ENCODE measurements around the gene UCHL5. TPM values are rescaled to one million over a fixed set of nuclear protein-coding genes. Genes with fewer than 3 reads are reported as not detected.

Gene UCHL5
- total RNA-seq, 1 experiment from 2014 or later = 49.3 TPM

DNA sequence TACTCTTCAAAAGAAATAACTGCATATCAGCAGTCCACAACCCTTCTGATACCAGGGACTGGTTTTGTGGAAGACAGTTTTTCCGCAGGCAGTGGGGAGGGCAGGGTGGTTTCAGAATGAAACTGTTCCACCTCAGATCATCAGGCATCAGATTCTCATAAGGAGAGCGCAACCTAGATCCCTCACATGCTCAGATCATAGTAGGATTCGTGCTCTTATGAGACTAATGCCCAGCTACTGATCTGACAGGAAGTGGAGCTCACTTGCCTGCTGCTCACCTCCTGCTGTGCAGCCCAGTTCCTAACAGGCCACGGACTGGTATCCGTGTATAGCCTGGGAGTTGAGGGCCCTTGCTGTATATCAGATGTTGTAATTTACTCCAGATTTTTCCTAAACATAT, 11.8 kb upstream of the UCHL5 start:
- H3K4me3 ChIP-seq = no peak overlapping the region
- ChIA-PET POLR2A (ENCODE audit: unreplicated experiment) (no interaction called here), CTCF (no interaction called here)
- H3K9me3 ChIP-seq (ENCODE audit: insufficient read depth, low read depth) = no peaks in the 10 kb centered on the region
- no TSS peak for BruUV-seq (replicated peaks)
- H3K36me3 ChIP-seq (ENCODE audit: low read depth) = peaks cover 13% of the 10 kb centered on the region; the same call in 1 of the 2 replicates
- H3K27ac ChIP-seq = no peak overlapping the region
- no peaks in the 10 kb centered on the region for H3K9me2 ChIP-seq (ENCODE audit: insufficient read depth)
- H3K79me2 ChIP-seq (ENCODE audit: low read depth) = peaks cover 29% of the 10 kb centered on the region; the same call in 1 of the 2 replicates
- intact Hi-C loops (cut with micrococcal nuclease; ENCODE audit: unreplicated experiment) = no loop called here
- H3K27me3 ChIP-seq (ENCODE audit: insufficient read depth, low read depth) = no peaks in the 10 kb centered on the region
- no peak for DNase-seq
- no peak for TF ChIP-seq EZH2 (IDR thresholded peaks at IDR 0.05; ENCODE audit: low read depth)
- TF ChIP-seq, protein P1, sequence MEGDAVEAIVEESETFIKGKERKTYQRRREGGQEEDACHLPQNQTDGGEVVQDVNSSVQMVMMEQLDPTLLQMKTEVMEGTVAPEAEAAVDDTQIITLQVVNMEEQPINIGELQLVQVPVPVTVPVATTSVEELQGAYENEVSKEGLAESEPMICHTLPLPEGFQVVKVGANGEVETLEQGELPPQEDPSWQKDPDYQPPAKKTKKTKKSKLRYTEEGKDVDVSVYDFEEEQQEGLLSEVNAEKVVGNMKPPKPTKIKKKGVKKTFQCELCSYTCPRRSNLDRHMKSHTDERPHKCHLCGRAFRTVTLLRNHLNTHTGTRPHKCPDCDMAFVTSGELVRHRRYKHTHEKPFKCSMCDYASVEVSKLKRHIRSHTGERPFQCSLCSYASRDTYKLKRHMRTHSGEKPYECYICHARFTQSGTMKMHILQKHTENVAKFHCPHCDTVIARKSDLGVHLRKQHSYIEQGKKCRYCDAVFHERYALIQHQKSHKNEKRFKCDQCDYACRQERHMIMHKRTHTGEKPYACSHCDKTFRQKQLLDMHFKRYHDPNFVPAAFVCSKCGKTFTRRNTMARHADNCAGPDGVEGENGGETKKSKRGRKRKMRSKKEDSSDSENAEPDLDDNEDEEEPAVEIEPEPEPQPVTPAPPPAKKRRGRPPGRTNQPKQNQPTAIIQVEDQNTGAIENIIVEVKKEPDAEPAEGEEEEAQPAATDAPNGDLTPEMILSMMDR (conservative IDR thresholded peaks at IDR 0.05) = no peak
- no peaks in the 10 kb centered on the region for H4K20me1 ChIP-seq (ENCODE audit: insufficient read depth)
- H2AFZ ChIP-seq = no peak overlapping the region
- H3K4me2 ChIP-seq = no peak overlapping the region
- no peaks in the 10 kb centered on the region for H3K4me1 ChIP-seq (replicated peaks; ENCODE audit: insufficient read depth)
- no peaks in the 10 kb centered on the region for H3F3A ChIP-seq (ENCODE audit: insufficient read depth, low read depth)

DNA sequence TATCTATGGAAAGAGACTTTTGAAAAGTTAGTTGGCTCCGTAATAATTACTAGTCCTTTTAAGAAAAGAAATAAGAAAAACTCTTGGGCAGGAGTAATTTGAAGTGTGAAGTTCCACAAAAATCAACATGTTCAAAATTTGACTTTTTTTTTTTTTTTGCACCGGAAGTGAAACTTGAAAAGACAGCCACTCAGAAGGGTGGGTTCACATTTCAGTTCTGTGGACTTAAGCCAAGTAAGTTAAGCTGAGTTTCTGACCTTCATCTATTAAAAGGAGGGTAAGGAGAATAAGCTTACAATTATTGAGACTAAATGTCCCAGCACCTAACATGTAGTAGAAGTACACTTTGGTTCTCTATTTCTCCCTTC, 11.2 kb upstream of the UCHL5 start:
- Histone ChIP-seq H3K9me3 (ENCODE audit: insufficient read depth, low read depth) (no peaks in the 10 kb centered on the region), H3K4me1 (replicated peaks; ENCODE audit: insufficient read depth) (no peaks in the 10 kb centered on the region), H3K4me2 (no peak overlapping the region), H3F3A (ENCODE audit: insufficient read depth, low read depth) (no peaks in the 10 kb centered on the region), H3K79me2 (ENCODE audit: low read depth) (peaks cover 33% of the 10 kb centered on the region), H3K4me3 (no peak overlapping the region), H3K36me3 (ENCODE audit: low read depth) (peaks cover 13% of the 10 kb centered on the region; the same call in 1 of the 2 replicates), H3K27ac (no peak overlapping the region), H3K27me3 (ENCODE audit: insufficient read depth, low read depth) (no peaks in the 10 kb centered on the region), H3K9me2 (ENCODE audit: insufficient read depth) (no peaks in the 10 kb centered on the region), H4K20me1 (ENCODE audit: insufficient read depth) (no peaks in the 10 kb centered on the region), H2AFZ (no peak overlapping the region)
- POLR2A ChIA-PET (ENCODE audit: unreplicated experiment) = no interaction called here
- intact Hi-C loops (cut with micrococcal nuclease; ENCODE audit: unreplicated experiment) = no loop called here
- CTCF ChIA-PET = no interaction called here
- BruUV-seq (replicated peaks) = no TSS peak
- DNase-seq = no peak
- TF ChIP-seq EZH2 (IDR thresholded peaks at IDR 0.05; ENCODE audit: low read depth) = no peak
- TF ChIP-seq, protein P1 (conservative IDR thresholded peaks at IDR 0.05) = no peak

DNA sequence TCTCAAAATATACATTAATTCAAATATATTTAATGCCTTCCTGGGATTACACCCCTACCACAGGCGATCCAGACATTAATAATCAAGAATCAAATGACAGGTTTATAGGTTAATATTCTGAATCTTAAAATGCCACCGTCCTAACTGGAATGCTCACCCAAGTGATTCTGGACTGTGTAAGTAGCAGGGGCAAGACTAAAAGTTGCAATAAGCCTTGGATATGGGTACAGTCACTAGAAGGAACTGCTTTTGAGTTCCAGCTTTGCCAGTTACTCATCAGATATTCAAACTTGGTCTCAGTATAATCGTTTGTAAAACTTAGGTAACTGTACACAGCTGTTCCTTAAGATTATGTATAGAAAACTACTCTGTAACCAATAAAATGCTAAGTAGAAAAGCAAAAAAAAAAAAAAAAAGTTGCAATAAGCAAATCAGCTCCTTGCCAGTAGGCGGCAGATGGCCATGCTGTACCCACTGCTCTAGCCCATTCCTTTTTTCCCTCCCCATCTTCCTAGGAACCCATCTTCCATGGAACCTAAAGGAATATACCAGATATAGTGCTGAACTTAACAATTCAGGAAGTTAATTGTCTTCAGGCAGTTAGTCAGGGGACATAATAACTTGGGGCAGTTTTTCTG, 10.7 kb upstream of the UCHL5 start:
- DNase-seq = no peak
- TF ChIP-seq EZH2 (IDR thresholded peaks at IDR 0.05; ENCODE audit: low read depth) = no peak
- TF ChIP-seq, protein P1 (conservative IDR thresholded peaks at IDR 0.05) = peak; percentile 42; the same call in 1 of the 2 replicates
- Histone ChIP-seq H3K36me3 (ENCODE audit: low read depth) (peaks cover 13% of the 10 kb centered on the region; the same call in 1 of the 2 replicates), H3K4me1 (replicated peaks; ENCODE audit: insufficient read depth) (no peaks in the 10 kb centered on the region), H2AFZ (no peak overlapping the region), H3K79me2 (ENCODE audit: low read depth) (peaks cover 38% of the 10 kb centered on the region), H3K27ac (no peak overlapping the region), H3K9me2 (ENCODE audit: insufficient read depth) (no peaks in the 10 kb centered on the region), H3K27me3 (ENCODE audit: insufficient read depth, low read depth) (no peaks in the 10 kb centered on the region), H3K4me3 (no peak overlapping the region), H3K9me3 (ENCODE audit: insufficient read depth, low read depth) (no peaks in the 10 kb centered on the region), H3F3A (ENCODE audit: insufficient read depth, low read depth) (no peaks in the 10 kb centered on the region), H4K20me1 (ENCODE audit: insufficient read depth) (no peaks in the 10 kb centered on the region), H3K4me2 (no peak overlapping the region)
- CTCF ChIA-PET = no interaction called here
- POLR2A ChIA-PET (ENCODE audit: unreplicated experiment) = no interaction called here
- BruUV-seq (replicated peaks) = no TSS peak
- intact Hi-C loops (cut with micrococcal nuclease; ENCODE audit: unreplicated experiment) = no loop called here
